Liver (tissue), 9 donors: ENCODE measurements around the gene TMEM151B. TPM values are rescaled to one million over a fixed set of nuclear protein-coding genes. Genes with fewer than 3 reads are reported as not detected.

Experiments used
- DNase-seq: peaks from one replicate; pipeline ENCODE4 v3.0.0-alpha.2; 2017; ENCODE audit warnings: low spot score
- H3K27ac ChIP-seq, 2 donors: one replicate each; pipeline ENCODE4 v1.7.0; 2013; ENCODE audit warnings: inconsistent platforms in 2 of 2, low read length in 2 of 2, control low read depth in 1 of 2, low read depth in 1 of 2, mild to moderate bottlenecking in 1 of 2
- H3K27me3 ChIP-seq, 4 donors: one replicate each; pipeline versions ENCODE4 v1.6.1 to v1.7.0; 2013; ENCODE audit warnings: low read length in 3 of 4, inconsistent platforms in 1 of 4, mild to moderate bottlenecking in 1 of 4, moderate library complexity in 1 of 4; ENCODE audit not compliant: control insufficient read depth in 4 of 4, insufficient read depth in 4 of 4
- H3K36me3 ChIP-seq, 4 donors: one replicate each; pipeline versions ENCODE4 v1.6.1 to v1.7.0; 2013; ENCODE audit warnings: low read length in 3 of 4, mild to moderate bottlenecking in 3 of 4, low read depth in 1 of 4, moderate library complexity in 1 of 4; ENCODE audit not compliant: control insufficient read depth in 4 of 4, insufficient read depth in 3 of 4
- H3K4me1 ChIP-seq, 4 donors: one replicate each; pipeline versions ENCODE4 v1.6.1 to v1.7.0; 2013; ENCODE audit warnings: low read length in 3 of 4, mild to moderate bottlenecking in 3 of 4, moderate library complexity in 1 of 4; ENCODE audit not compliant: control insufficient read depth in 4 of 4, insufficient read depth in 4 of 4
- H3K4me3 ChIP-seq, 3 donors: one replicate each; pipeline versions ENCODE4 v1.6.1 to v1.7.0; 2013; ENCODE audit warnings: low read length in 3 of 3, control low read depth in 1 of 3, low read depth in 1 of 3, mild to moderate bottlenecking in 1 of 3
- H3K9ac ChIP-seq, 2 donors: one replicate each; pipeline ENCODE4 v1.7.0; 2013; ENCODE audit warnings: low read length in 2 of 2, mild to moderate bottlenecking in 2 of 2, moderate library complexity in 2 of 2, control low read depth in 1 of 2, low read depth in 1 of 2
- H3K9me3 ChIP-seq, 4 donors: one replicate each; pipeline versions ENCODE4 v1.6.1 to v1.7.0; 2013; ENCODE audit warnings: low read length in 3 of 4; ENCODE audit not compliant: control insufficient read depth in 4 of 4
- EGR1 ChIP-seq, 2 donors: IDR thresholded peaks; 2 replicates each; pipeline ENCODE4 v1.6.1; 2016 to 2018; ENCODE audit warnings: antibody characterized with exemption in 2 of 2, low read depth in 2 of 2
- FOXA1 ChIP-seq: IDR thresholded peaks from 2 replicates; pipeline ENCODE4 v1.6.1; 2016; ENCODE audit warnings: antibody characterized with exemption
- FOXA2 ChIP-seq: IDR thresholded peaks from 2 replicates; pipeline ENCODE4 v1.6.1; 2016; ENCODE audit warnings: antibody characterized with exemption
- GABPA ChIP-seq, 2 donors: IDR thresholded peaks in 1 of 2; conservative IDR thresholded peaks in 1 of 2; 2 replicates each; pipeline ENCODE4 v1.6.1; 2016; ENCODE audit warnings: antibody characterized with exemption in 2 of 2, mild to moderate bottlenecking in 1 of 2, moderate library complexity in 1 of 2
- HNF4A ChIP-seq, 2 donors: conservative IDR thresholded peaks; 2 replicates each; pipeline ENCODE4 v1.6.1; 2016; ENCODE audit warnings: antibody characterized with exemption in 2 of 2, mild to moderate bottlenecking in 2 of 2
- HNF4G ChIP-seq: IDR thresholded peaks from 2 replicates; pipeline ENCODE4 v1.6.1; 2016; ENCODE audit warnings: antibody characterized with exemption
- JUND ChIP-seq, 2 donors: IDR thresholded peaks; 2 replicates each; pipeline ENCODE4 v1.6.1; 2016; ENCODE audit warnings: antibody characterized with exemption in 2 of 2
- NR2F2 ChIP-seq: IDR thresholded peaks from 2 replicates; pipeline ENCODE4 v1.6.1; 2016; ENCODE audit warnings: antibody characterized with exemption
- RAD21 ChIP-seq, 2 donors: IDR thresholded peaks; 2 replicates each; pipeline ENCODE4 v1.6.1; 2016; ENCODE audit warnings: antibody characterized with exemption in 2 of 2, mild to moderate bottlenecking in 2 of 2
- RXRA ChIP-seq, 2 donors: IDR thresholded peaks; 2 replicates each; pipeline ENCODE4 v1.6.1; 2017 to 2018; ENCODE audit warnings: antibody characterized with exemption in 2 of 2, mild to moderate bottlenecking in 1 of 2
- SP1 ChIP-seq: IDR thresholded peaks from 2 replicates; pipeline ENCODE4 v1.6.1; 2018; ENCODE audit warnings: antibody characterized with exemption, mild to moderate bottlenecking
- TAF1 ChIP-seq: conservative IDR thresholded peaks from 2 replicates; pipeline ENCODE4 v1.6.1; 2016; ENCODE audit warnings: antibody characterized with exemption, mild to moderate bottlenecking
- YY1 ChIP-seq: IDR thresholded peaks from 2 replicates; pipeline ENCODE4 v1.6.1; 2016; ENCODE audit warnings: antibody characterized with exemption, mild to moderate bottlenecking
- WGBS: extraction: QIAGEN DNeasy Blood & Tissue Kit; methylation state at CpG from one replicate; pipeline ENCODE4 v1.1.7; 2013; 5-methylcytosine and 5-hydroxymethylcytosine counted together
- polyA plus RNA-seq, 2 donors: library from polyadenylated mRNA; stranded (reverse) in 1 of 2; unstranded in 1 of 2; fragments of 200-250 nt in 1 of 2; fragments of >200 nt in 1 of 2; fragmentation: Nextera tagmentation in 1 of 2; extraction: Ambion mirVana in 1 of 2; gene quantifications; one replicate each; pipeline versions ENCODE4 v1.2.1 to v1.2.3, GENCODE V29; 2013 to 2015
- total RNA-seq, 2 donors: library from RNA; depleted of rRNA; stranded (reverse); fragments of >200 nt; gene quantifications; one replicate each; pipeline ENCODE4 v1.2.3, GENCODE V29; 2014
- TF ChIP-seq, protein P1 (sequence below): IDR thresholded peaks from 2 replicates; pipeline ENCODE4 v1.6.1; 2016; ENCODE audit warnings: antibody characterized with exemption, mild to moderate bottlenecking
- TF ChIP-seq, protein P2 (sequence below): IDR thresholded peaks from 2 replicates; pipeline ENCODE4 v1.6.1; 2016; ENCODE audit warnings: antibody characterized with exemption
- TF ChIP-seq, protein P3 (sequence below): IDR thresholded peaks from 2 replicates; pipeline ENCODE4 v1.6.1; 2016; ENCODE audit warnings: antibody characterized with exemption
- TF ChIP-seq, protein P4 (sequence below): fragments of 150-350 bp; IDR thresholded peaks from 2 replicates; pipeline ENCODE4 v1.5.1; 2017; ENCODE audit warnings: improper control_type of control experiment, low read depth, low read length; ENCODE audit not compliant: missing input control
- TF ChIP-seq, protein P5 (sequence below): IDR thresholded peaks from 2 replicates; pipeline ENCODE4 v1.6.1; 2016; ENCODE audit warnings: antibody characterized with exemption
- donor health status: healthy.
- donor health status: healthy.
- donor health status: healthy.
- donor health status: healthy.
- donor health status: healthy.

The TMEM151B gene
- total and polyA plus RNA-seq, 4 donors: not detected

DNA sequence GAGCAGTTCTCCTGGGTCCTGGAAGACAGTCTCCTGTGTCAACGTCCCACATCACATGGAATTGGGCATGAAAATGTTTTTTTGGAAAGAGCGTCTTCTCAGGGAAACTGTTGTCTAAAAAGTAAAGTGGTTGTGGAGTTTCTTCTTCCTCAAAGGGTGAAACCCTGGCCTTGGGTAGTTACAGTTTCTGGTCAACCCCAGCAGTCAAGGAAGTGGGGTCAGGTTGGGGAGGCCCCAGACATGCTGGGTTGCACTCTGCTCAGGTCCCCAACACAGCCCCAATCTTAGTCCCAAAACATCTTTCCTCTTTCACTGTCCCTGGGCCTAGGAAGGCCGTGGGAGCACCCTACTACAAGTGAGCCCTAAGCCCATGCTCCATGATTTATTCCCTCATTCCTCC is 3.9 kb upstream of the TMEM151B start (continued):
- TF ChIP-seq, protein P1, sequence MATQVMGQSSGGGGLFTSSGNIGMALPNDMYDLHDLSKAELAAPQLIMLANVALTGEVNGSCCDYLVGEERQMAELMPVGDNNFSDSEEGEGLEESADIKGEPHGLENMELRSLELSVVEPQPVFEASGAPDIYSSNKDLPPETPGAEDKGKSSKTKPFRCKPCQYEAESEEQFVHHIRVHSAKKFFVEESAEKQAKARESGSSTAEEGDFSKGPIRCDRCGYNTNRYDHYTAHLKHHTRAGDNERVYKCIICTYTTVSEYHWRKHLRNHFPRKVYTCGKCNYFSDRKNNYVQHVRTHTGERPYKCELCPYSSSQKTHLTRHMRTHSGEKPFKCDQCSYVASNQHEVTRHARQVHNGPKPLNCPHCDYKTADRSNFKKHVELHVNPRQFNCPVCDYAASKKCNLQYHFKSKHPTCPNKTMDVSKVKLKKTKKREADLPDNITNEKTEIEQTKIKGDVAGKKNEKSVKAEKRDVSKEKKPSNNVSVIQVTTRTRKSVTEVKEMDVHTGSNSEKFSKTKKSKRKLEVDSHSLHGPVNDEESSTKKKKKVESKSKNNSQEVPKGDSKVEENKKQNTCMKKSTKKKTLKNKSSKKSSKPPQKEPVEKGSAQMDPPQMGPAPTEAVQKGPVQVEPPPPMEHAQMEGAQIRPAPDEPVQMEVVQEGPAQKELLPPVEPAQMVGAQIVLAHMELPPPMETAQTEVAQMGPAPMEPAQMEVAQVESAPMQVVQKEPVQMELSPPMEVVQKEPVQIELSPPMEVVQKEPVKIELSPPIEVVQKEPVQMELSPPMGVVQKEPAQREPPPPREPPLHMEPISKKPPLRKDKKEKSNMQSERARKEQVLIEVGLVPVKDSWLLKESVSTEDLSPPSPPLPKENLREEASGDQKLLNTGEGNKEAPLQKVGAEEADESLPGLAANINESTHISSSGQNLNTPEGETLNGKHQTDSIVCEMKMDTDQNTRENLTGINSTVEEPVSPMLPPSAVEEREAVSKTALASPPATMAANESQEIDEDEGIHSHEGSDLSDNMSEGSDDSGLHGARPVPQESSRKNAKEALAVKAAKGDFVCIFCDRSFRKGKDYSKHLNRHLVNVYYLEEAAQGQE: no peak
- TF ChIP-seq, protein P2, sequence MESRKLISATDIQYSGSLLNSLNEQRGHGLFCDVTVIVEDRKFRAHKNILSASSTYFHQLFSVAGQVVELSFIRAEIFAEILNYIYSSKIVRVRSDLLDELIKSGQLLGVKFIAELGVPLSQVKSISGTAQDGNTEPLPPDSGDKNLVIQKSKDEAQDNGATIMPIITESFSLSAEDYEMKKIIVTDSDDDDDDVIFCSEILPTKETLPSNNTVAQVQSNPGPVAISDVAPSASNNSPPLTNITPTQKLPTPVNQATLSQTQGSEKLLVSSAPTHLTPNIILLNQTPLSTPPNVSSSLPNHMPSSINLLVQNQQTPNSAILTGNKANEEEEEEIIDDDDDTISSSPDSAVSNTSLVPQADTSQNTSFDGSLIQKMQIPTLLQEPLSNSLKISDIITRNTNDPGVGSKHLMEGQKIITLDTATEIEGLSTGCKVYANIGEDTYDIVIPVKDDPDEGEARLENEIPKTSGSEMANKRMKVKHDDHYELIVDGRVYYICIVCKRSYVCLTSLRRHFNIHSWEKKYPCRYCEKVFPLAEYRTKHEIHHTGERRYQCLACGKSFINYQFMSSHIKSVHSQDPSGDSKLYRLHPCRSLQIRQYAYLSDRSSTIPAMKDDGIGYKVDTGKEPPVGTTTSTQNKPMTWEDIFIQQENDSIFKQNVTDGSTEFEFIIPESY: no peak
- TF ChIP-seq RXRA (IDR thresholded peaks at IDR 0.05): no peak
- no peak for TF ChIP-seq JUND (IDR thresholded peaks at IDR 0.05)
- no peak for TF ChIP-seq EGR1 (IDR thresholded peaks at IDR 0.05; ENCODE audit: low read depth in 2 of 2)
- no peak for TF ChIP-seq NR2F2

DNA sequence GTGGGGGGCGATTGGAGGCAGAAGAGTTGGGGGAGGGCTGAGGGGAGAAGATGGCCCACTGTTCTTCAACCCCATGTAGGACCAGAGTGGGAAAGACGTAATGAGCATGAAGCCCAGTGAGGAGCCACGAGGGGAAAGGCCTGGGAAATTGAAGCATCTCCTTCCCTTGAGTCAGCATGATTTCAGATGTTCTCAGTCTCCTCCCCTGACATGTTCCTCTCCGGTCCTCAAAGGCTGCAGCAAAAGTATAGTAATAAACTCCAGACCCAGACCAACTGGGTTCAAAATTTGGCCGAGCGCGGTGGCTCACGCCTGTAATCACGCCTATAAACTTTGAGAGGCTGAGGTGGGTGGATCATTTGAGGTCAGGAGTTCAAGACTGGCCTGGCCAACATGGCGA is 3.0 kb upstream of the TMEM151B start:
- H3K9ac ChIP-seq: no peak overlapping the region
- H3K4me1 ChIP-seq: peaks cover 16 to 28% (median 23%) of the 10 kb centered on the region in 4 donors
- TF ChIP-seq, protein P2: no peak
- no peak for TF ChIP-seq FOXA2
- no peak for TF ChIP-seq NR2F2
- TF ChIP-seq, protein P3, sequence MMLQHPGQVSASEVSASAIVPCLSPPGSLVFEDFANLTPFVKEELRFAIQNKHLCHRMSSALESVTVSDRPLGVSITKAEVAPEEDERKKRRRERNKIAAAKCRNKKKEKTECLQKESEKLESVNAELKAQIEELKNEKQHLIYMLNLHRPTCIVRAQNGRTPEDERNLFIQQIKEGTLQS: no peak
- TF ChIP-seq, protein P4, sequence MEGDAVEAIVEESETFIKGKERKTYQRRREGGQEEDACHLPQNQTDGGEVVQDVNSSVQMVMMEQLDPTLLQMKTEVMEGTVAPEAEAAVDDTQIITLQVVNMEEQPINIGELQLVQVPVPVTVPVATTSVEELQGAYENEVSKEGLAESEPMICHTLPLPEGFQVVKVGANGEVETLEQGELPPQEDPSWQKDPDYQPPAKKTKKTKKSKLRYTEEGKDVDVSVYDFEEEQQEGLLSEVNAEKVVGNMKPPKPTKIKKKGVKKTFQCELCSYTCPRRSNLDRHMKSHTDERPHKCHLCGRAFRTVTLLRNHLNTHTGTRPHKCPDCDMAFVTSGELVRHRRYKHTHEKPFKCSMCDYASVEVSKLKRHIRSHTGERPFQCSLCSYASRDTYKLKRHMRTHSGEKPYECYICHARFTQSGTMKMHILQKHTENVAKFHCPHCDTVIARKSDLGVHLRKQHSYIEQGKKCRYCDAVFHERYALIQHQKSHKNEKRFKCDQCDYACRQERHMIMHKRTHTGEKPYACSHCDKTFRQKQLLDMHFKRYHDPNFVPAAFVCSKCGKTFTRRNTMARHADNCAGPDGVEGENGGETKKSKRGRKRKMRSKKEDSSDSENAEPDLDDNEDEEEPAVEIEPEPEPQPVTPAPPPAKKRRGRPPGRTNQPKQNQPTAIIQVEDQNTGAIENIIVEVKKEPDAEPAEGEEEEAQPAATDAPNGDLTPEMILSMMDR: no peak
- TF ChIP-seq HNF4A (conservative IDR thresholded peaks at IDR 0.05): no peak
- TF ChIP-seq GABPA (IDR thresholded peaks at IDR 0.05 in 1 of 2, conservative IDR thresholded peaks at IDR 0.05 in 1 of 2): no peak
- TF ChIP-seq, protein P1: no peak
- no peak for TF ChIP-seq FOXA1
- TF ChIP-seq HNF4G: no peak
- TF ChIP-seq JUND (IDR thresholded peaks at IDR 0.05): no peak
- no peak for TF ChIP-seq RAD21 (IDR thresholded peaks at IDR 0.05)
- TF ChIP-seq EGR1 (IDR thresholded peaks at IDR 0.05; ENCODE audit: low read depth in 2 of 2): no peak
- TF ChIP-seq YY1: no peak
- TF ChIP-seq, protein P5, sequence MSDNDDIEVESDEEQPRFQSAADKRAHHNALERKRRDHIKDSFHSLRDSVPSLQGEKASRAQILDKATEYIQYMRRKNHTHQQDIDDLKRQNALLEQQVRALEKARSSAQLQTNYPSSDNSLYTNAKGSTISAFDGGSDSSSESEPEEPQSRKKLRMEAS: no peak
- TF ChIP-seq SP1: no peak
- no peak for TF ChIP-seq RXRA (IDR thresholded peaks at IDR 0.05)
- TF ChIP-seq TAF1: no peak
- no peak overlapping the region for H3K4me3 ChIP-seq
- peaks cover 0 to 11% (median 3%) of the 10 kb centered on the region in 4 donors for H3K27me3 ChIP-seq
- no peaks in the 10 kb centered on the region for H3K9me3 ChIP-seq
- no peak for DNase-seq
- 63% methylated on average over 10 of the region's 10 CpGs for WGBS
- no peaks in the 10 kb centered on the region for H3K36me3 ChIP-seq
- no peak overlapping the region for H3K27ac ChIP-seq
